Stomach smooth muscle (tissue), 2 donors: ENCODE data around the gene TSPAN18.

Experiments used
- H3K27ac ChIP-seq: one replicate; pipeline ENCODE4 v1.7.0; 2013; ENCODE audit warnings: mild to moderate bottlenecking, low read length, inconsistent platforms
- H3K27me3 ChIP-seq, 2 donors: one replicate each; pipeline ENCODE4 v1.7.0; 2013; ENCODE audit warnings: low read length in 2 of 2; ENCODE audit not compliant: insufficient read depth in 2 of 2, control insufficient read depth in 1 of 2
- H3K36me3 ChIP-seq, 2 donors: one replicate each; pipeline ENCODE4 v1.7.0; 2013; ENCODE audit warnings: low read length in 2 of 2; ENCODE audit not compliant: control insufficient read depth in 2 of 2, insufficient read depth in 2 of 2
- H3K4me1 ChIP-seq: one replicate; pipeline ENCODE4 v1.7.0; 2013; ENCODE audit warnings: low read length; ENCODE audit not compliant: control insufficient read depth, insufficient read depth
- H3K4me3 ChIP-seq, 2 donors: one replicate each; pipeline ENCODE4 v1.7.0; 2013; ENCODE audit warnings: low read length in 2 of 2
- H3K9ac ChIP-seq, 2 donors: one replicate each; pipeline ENCODE4 v1.7.0; 2013; ENCODE audit warnings: low read length in 2 of 2, mild to moderate bottlenecking in 1 of 2
- H3K9me3 ChIP-seq, 2 donors: one replicate each; pipeline ENCODE4 v1.7.0; 2013; ENCODE audit warnings: low read length in 2 of 2; ENCODE audit not compliant: control insufficient read depth in 2 of 2
- donor health status: healthy.
- donor health status: Pancreatic carcinoma.

The TSPAN18 gene

GRCh38 chr11:44941259-44942021, 214.7 kb downstream of the TSPAN18 start:
- no peak overlapping the region for H3K9ac ChIP-seq
- no peak overlapping the region for H3K4me3 ChIP-seq
- no peaks in the 10 kb centered on the region for H3K9me3 ChIP-seq
- H3K4me1 ChIP-seq: peaks cover 24% of the 10 kb centered on the region
- no peak overlapping the region for H3K27ac ChIP-seq
- no peaks in the 10 kb centered on the region for H3K36me3 ChIP-seq
- no peaks in the 10 kb centered on the region for H3K27me3 ChIP-seq

GRCh38 chr11:44942029-44942955, 215.5 kb downstream of the TSPAN18 start:
- Histone ChIP-seq H3K27me3 (no peaks in the 10 kb centered on the region), H3K4me1 (peaks cover 24% of the 10 kb centered on the region), H3K9ac (no peak overlapping the region), H3K9me3 (no peaks in the 10 kb centered on the region), H3K4me3 (no peak overlapping the region), H3K27ac (no peak overlapping the region), H3K36me3 (no peaks in the 10 kb centered on the region)

- Histone ChIP-seq H3K9ac (no peak overlapping the region), H3K9me3 (no peaks in the 10 kb centered on the region), H3K36me3 (no peaks in the 10 kb centered on the region), H3K4me1 (peaks cover 24% of the 10 kb centered on the region), H3K27ac (no peak overlapping the region), H3K27me3 (no peaks in the 10 kb centered on the region), H3K4me3 (no peak overlapping the region)
Measured at GRCh38 chr11:44943118-44943517, 216.4 kb downstream of the TSPAN18 start.

GRCh38 chr11:44943696-44944095, 216.9 kb downstream of the TSPAN18 start:
- H3K27me3 ChIP-seq: no peaks in the 10 kb centered on the region
- H3K4me1 ChIP-seq: peaks cover 24% of the 10 kb centered on the region
- no peak overlapping the region for H3K9ac ChIP-seq

GRCh38 chr11:44944181-44944852, 217.6 kb downstream of the TSPAN18 start:
- no peaks in the 10 kb centered on the region for H3K9me3 ChIP-seq
- H3K4me1 ChIP-seq: peaks cover 28% of the 10 kb centered on the region
- no peaks in the 10 kb centered on the region for H3K36me3 ChIP-seq
- H3K9ac ChIP-seq: no peak overlapping the region
- H3K27me3 ChIP-seq: no peaks in the 10 kb centered on the region
- H3K27ac ChIP-seq: no peak overlapping the region
- no peak overlapping the region for H3K4me3 ChIP-seq

More at GRCh38 chr11:44943696-44944095, 216.9 kb downstream of the TSPAN18 start:
- Histone ChIP-seq H3K36me3 (no peaks in the 10 kb centered on the region), H3K27ac (no peak overlapping the region), H3K9me3 (no peaks in the 10 kb centered on the region), H3K4me3 (no peak overlapping the region)

GRCh38 chr11:44944853-44945235, 218.1 kb downstream of the TSPAN18 start:
- no peaks in the 10 kb centered on the region for H3K9me3 ChIP-seq
- H3K4me1 ChIP-seq: peaks cover 31% of the 10 kb centered on the region
- H3K36me3 ChIP-seq: no peaks in the 10 kb centered on the region
- no peak overlapping the region for H3K9ac ChIP-seq
- H3K27me3 ChIP-seq: no peaks in the 10 kb centered on the region
- no peak overlapping the region for H3K4me3 ChIP-seq
- no peak overlapping the region for H3K27ac ChIP-seq

- no peak overlapping the region for H3K4me3 ChIP-seq
- no peaks in the 10 kb centered on the region for H3K9me3 ChIP-seq
- no peaks in the 10 kb centered on the region for H3K36me3 ChIP-seq
- no peak overlapping the region for H3K9ac ChIP-seq
- peaks cover 34% of the 10 kb centered on the region for H3K4me1 ChIP-seq
- no peaks in the 10 kb centered on the region for H3K27me3 ChIP-seq
- H3K27ac ChIP-seq: no peak overlapping the region
Measured at GRCh38 chr11:44945666-44946065, 218.9 kb downstream of the TSPAN18 start.

GRCh38 chr11:44946263-44946662, 219.5 kb downstream of the TSPAN18 start:
- Histone ChIP-seq H3K27ac (no peak overlapping the region), H3K9ac (no peak overlapping the region), H3K36me3 (no peaks in the 10 kb centered on the region)

GRCh38 chr11:44947114-44947513, 220.4 kb downstream of the TSPAN18 start:
- no peak overlapping the region for H3K27ac ChIP-seq
- no peaks in the 10 kb centered on the region for H3K9me3 ChIP-seq
- H3K9ac ChIP-seq: no peak overlapping the region
- no peaks in the 10 kb centered on the region for H3K27me3 ChIP-seq
- H3K4me3 ChIP-seq: no peak overlapping the region
- H3K36me3 ChIP-seq: no peaks in the 10 kb centered on the region
- peaks cover 20% of the 10 kb centered on the region for H3K4me1 ChIP-seq

More at GRCh38 chr11:44946263-44946662, 219.5 kb downstream of the TSPAN18 start:
- peaks cover 29% of the 10 kb centered on the region for H3K4me1 ChIP-seq
- H3K9me3 ChIP-seq: no peaks in the 10 kb centered on the region
- no peaks in the 10 kb centered on the region for H3K27me3 ChIP-seq
- H3K4me3 ChIP-seq: no peak overlapping the region

- Histone ChIP-seq H3K27ac (no peak overlapping the region), H3K9ac (no peak overlapping the region), H3K4me1 (peaks cover 15% of the 10 kb centered on the region), H3K36me3 (no peaks in the 10 kb centered on the region), H3K9me3 (no peaks in the 10 kb centered on the region), H3K27me3 (no peaks in the 10 kb centered on the region), H3K4me3 (no peak overlapping the region)
Measured at GRCh38 chr11:44948155-44948554, 221.4 kb downstream of the TSPAN18 start.
